Right atrium auricular region (tissue), 2 donors: Measurements from ENCODE around the gene ERCC2. TPM values are rescaled to one million over a fixed set of nuclear protein-coding genes. Genes with fewer than 3 reads are reported as not detected.

Experiments used
- DNase-seq: peaks from one replicate; pipeline ENCODE4 v3.0.0-alpha.2; 2019; ENCODE audit warnings: low spot score
- H3K27ac ChIP-seq, 2 donors: fragments of 200-600 bp; sonication (generic); 1 replicate in 1 of 2; 2 replicates in 1 of 2; pipeline ENCODE4 v1.5.1; 2016 to 2019
- H3K27me3 ChIP-seq, 2 donors: fragments of 200-600 bp; sonication (generic); one replicate each; pipeline versions ENCODE4 v1.5.1 to v1.6.0; 2017 to 2019
- H3K36me3 ChIP-seq: fragments of 200-600 bp; sonication (generic); one replicate; pipeline ENCODE4 v1.5.1; 2016
- H3K4me1 ChIP-seq, 2 donors: fragments of 200-600 bp; sonication (generic); one replicate each; pipeline versions ENCODE4 v1.5.1 to v1.6.0; 2017 to 2019
- H3K4me3 ChIP-seq, 2 donors: fragments of 200-600 bp; sonication (generic); 1 replicate in 1 of 2; 2 replicates in 1 of 2; pipeline ENCODE4 v1.5.1; 2017 to 2019; ENCODE audit warnings: mild to moderate bottlenecking in 1 of 2, moderate library complexity in 1 of 2
- H3K9me3 ChIP-seq, 2 donors: fragments of 200-600 bp; sonication (generic); one replicate each; pipeline ENCODE4 v1.5.1; 2019
- CTCF ChIP-seq, 2 donors: fragments of 200-600 bp; sonication (generic); IDR thresholded peaks; one replicate each; pipeline ENCODE4 v1.5.1; 2019; ENCODE audit warnings: antibody characterized with exemption in 2 of 2
- total RNA-seq, 2 donors: library from RNA; depleted of rRNA; stranded (reverse); fragments of >200 nt; gene quantifications; one replicate each; pipeline ENCODE4 v1.1.0, GENCODE V29; 2016

ERCC2 gene
- total RNA-seq, 2 donors from 2014 or later: 8.6 to 11.2 TPM

- no peaks in the 10 kb centered on the region for H3K9me3 ChIP-seq
- no peak for TF ChIP-seq CTCF (IDR thresholded peaks at IDR 0.05)
- peak overlapping the region; percentile 72 to 76 for H3K4me3 ChIP-seq
- H3K27me3 ChIP-seq: no peaks in the 10 kb centered on the region
- H3K27ac ChIP-seq: peak overlapping the region in 1 of 2 donors; percentile 99
- peaks cover 0 to 54% of the 10 kb centered on the region in 2 donors for H3K4me1 ChIP-seq
- H3K36me3 ChIP-seq: peaks cover 4% of the 10 kb centered on the region
- DNase-seq: no peak
These were observed 36.7 kb upstream of the ERCC2 start for GRCh38 chr19:45407091-45407375.

GRCh38 chr19:45406226-45407090, 36.1 kb upstream of the ERCC2 start, which contains the start of gene POLR1G:
Gene POLR1G (plus strand): TSS chr19:45406644. CDS start chr19:45406697, 53 bp downstream.
- peak; percentile 79 for DNase-seq
- Histone ChIP-seq H3K4me1 (peaks cover 0 to 60% of the 10 kb centered on the region in 2 donors), H3K4me3 (peak within 1 kb of the TSS; percentile 72 to 76), H3K27ac (peak within 1 kb of the TSS; percentile 96 to 99), H3K9me3 (no peaks in the 10 kb centered on the region), H3K27me3 (no peaks in the 10 kb centered on the region), H3K36me3 (peaks cover 4% of the 10 kb centered on the region)
- TF ChIP-seq CTCF (IDR thresholded peaks at IDR 0.05): no peak

GRCh38 chr19:45405435-45406225, 35.3 kb upstream of the ERCC2 start:
- Histone ChIP-seq H3K4me3 (peak overlapping the region; percentile 72 to 76), H3K9me3 (no peaks in the 10 kb centered on the region), H3K36me3 (peaks cover under 1% of the 10 kb centered on the region), H3K4me1 (peaks cover 0 to 61% of the 10 kb centered on the region in 2 donors), H3K27ac (peak overlapping the region; percentile 96 to 99), H3K27me3 (no peaks in the 10 kb centered on the region)
- no peak for TF ChIP-seq CTCF (IDR thresholded peaks at IDR 0.05)
- peak; percentile 94 for DNase-seq

- Histone ChIP-seq H3K36me3 (no peaks in the 10 kb centered on the region), H3K27ac (peak within 1 kb of the TSS; percentile 96 to 99), H3K27me3 (no peaks in the 10 kb centered on the region), H3K4me1 (peaks cover 0 to 61% of the 10 kb centered on the region in 2 donors), H3K9me3 (no peaks in the 10 kb centered on the region), H3K4me3 (peak within 1 kb of the TSS; percentile 72 to 76)
- DNase-seq: peak; percentile 91
- no peak for TF ChIP-seq CTCF (IDR thresholded peaks at IDR 0.05)
These were observed 34.4 kb upstream of the ERCC2 start, which contains the start of gene PPP1R13L for GRCh38 chr19:45404557-45405434. Gene PPP1R13L (minus strand): TSS chr19:45405069. CDS start chr19:45398318, 6,751 bp downstream.
